Uterus (tissue), 4 donors: Measurements from ENCODE around the gene STAB2. TPM values are rescaled to one million over a fixed set of nuclear protein-coding genes. Genes with fewer than 3 reads are reported as not detected.

Experiments
- DNase-seq, 2 donors: peaks; one replicate each; pipeline ENCODE4 v3.0.0-alpha.2; 2019 to 2020
- H3K27ac ChIP-seq, 2 donors: fragments of 200-600 bp; sonication (generic); 1 replicate in 1 of 2; 2 replicates in 1 of 2; pipeline ENCODE4 v1.5.1; 2016 to 2018
- H3K27me3 ChIP-seq, 2 donors: fragments of 200-600 bp; sonication (generic); one replicate each; pipeline ENCODE4 v1.5.1; 2018 to 2019; ENCODE audit warnings: control low read depth in 1 of 2
- H3K36me3 ChIP-seq, 2 donors: fragments of 200-600 bp; sonication (generic); one replicate each; pipeline ENCODE4 v1.5.1; 2019; ENCODE audit warnings: control low read depth in 1 of 2
- H3K4me1 ChIP-seq, 2 donors: fragments of 200-600 bp; sonication (generic); one replicate each; pipeline ENCODE4 v1.5.1; 2018 to 2019; ENCODE audit warnings: control low read depth in 1 of 2
- H3K4me3 ChIP-seq, 2 donors: fragments of 200-600 bp; sonication (generic); 1 replicate in 1 of 2; 2 replicates in 1 of 2; pipeline ENCODE4 v1.5.1; 2018 to 2019; ENCODE audit warnings: mild to moderate bottlenecking in 1 of 2
- H3K9me3 ChIP-seq, 2 donors: fragments of 200-600 bp; sonication (generic); one replicate each; pipeline ENCODE4 v1.5.1; 2019; ENCODE audit warnings: control low read depth in 1 of 2
- CTCF ChIP-seq, 4 experiments: fragments of 200-600 bp in 2 of 4; fragments of 450-650 bp in 2 of 4; sonication (generic) in 2 of 4; IDR thresholded peaks; one replicate each; pipeline ENCODE4 v1.5.1; 2016 to 2019; ENCODE audit warnings: antibody characterized with exemption in 4 of 4, mild to moderate bottlenecking in 2 of 4, moderate library complexity in 1 of 4
- POLR2A ChIP-seq, 2 donors: fragments of 450-650 bp; IDR thresholded peaks; one replicate each; pipeline ENCODE4 v1.6.1; 2016; ENCODE audit warnings: antibody characterized with exemption in 2 of 2, mild to moderate bottlenecking in 1 of 2, moderate library complexity in 1 of 2
- intact Hi-C: fragments of 100-400 bp; cut with DNase I; formaldehyde crosslinking; loops from one replicate; pipeline ENCODE4 v1.15.1; 2023; ENCODE audit warnings: low total_unique reads
- total RNA-seq, 4 donors: library from RNA; depleted of rRNA in 3 of 4; stranded (reverse); fragments of >200 nt in 3 of 4; gene quantifications; one replicate each; pipeline versions ENCODE4 v1.1.0 to v1.2.4, GENCODE V29; 2014 to 2023
- donor health status: DM: yes; HTN: yes; CAD: no.

The STAB2 gene
- total RNA-seq, 4 donors from 2014 or later: 0.21 to 19.4 (median 2.6) TPM; not detected in 1

- Histone ChIP-seq H3K27ac (no peak overlapping the region), H3K4me1 (no peaks in the 10 kb centered on the region), H3K4me3 (no peak overlapping the region), H3K27me3 (no peaks in the 10 kb centered on the region), H3K36me3 (no peaks in the 10 kb centered on the region), H3K9me3 (no peaks in the 10 kb centered on the region)
- no peak for TF ChIP-seq POLR2A (IDR thresholded peaks at IDR 0.05)
- TF ChIP-seq CTCF (IDR thresholded peaks at IDR 0.05): no peak
- intact Hi-C loops: no loop called here
- DNase-seq: no peak
These were observed 86.4 kb downstream of the STAB2 start for GRCh38 chr12:103673487-103673886.

DNA sequence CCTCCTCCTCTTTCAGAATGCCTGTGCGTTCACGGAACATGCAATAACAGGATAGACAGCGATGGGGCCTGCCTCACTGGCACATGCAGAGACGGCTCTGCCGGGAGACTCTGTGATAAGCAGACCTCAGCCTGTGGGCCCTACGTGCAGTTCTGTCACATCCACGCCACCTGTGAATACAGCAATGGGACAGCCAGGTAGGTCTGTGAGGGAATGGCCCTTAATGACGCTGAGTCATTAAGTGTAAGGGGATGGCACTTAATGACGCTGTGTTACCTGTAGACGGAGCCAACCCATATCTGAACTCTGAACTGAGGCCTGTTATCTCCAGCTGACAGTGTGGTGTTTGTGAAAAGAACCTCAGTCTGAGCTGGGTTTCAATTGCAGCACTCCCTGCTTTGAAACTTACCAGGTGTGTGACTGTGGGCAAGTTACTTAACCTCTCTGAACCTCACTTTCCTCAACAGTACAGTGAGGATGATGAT, 86.9 kb downstream of the STAB2 start:
- no peaks in the 10 kb centered on the region for H3K9me3 ChIP-seq
- no peak for TF ChIP-seq POLR2A (IDR thresholded peaks at IDR 0.05)
- TF ChIP-seq CTCF (IDR thresholded peaks at IDR 0.05): no peak
- H3K27ac ChIP-seq: no peak overlapping the region
- no peak overlapping the region for H3K4me3 ChIP-seq
- no peaks in the 10 kb centered on the region for H3K4me1 ChIP-seq
- H3K36me3 ChIP-seq: no peaks in the 10 kb centered on the region
- DNase-seq: no peak
- no peaks in the 10 kb centered on the region for H3K27me3 ChIP-seq
- intact Hi-C loops: no loop called here

DNA sequence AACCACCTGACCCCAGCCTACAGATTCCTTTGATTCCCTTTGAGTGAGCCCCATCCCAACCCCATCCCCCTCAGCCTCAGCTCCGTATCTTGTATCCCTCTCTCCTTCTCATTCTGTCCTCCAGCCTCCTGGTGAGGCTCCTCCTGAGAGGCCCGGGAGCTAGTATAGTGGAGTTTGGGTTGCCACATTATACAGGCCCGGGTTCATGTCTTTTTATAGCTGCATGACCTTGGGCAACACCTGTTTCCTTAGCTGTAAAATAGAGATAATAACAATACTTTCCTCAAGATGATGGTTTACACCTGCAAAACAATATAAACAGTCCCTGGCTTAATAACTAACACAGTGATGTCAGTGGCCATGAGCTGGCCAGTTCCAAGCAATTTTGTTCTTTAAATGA, 89.8 kb downstream of the STAB2 start:
- Histone ChIP-seq H3K27me3 (no peaks in the 10 kb centered on the region), H3K4me1 (no peaks in the 10 kb centered on the region), H3K4me3 (no peak overlapping the region), H3K27ac (no peak overlapping the region), H3K9me3 (no peaks in the 10 kb centered on the region), H3K36me3 (no peaks in the 10 kb centered on the region)
- intact Hi-C loops: no loop called here
- DNase-seq: no peak
- TF ChIP-seq POLR2A (IDR thresholded peaks at IDR 0.05) (no peak), CTCF (IDR thresholded peaks at IDR 0.05) (no peak)

DNA sequence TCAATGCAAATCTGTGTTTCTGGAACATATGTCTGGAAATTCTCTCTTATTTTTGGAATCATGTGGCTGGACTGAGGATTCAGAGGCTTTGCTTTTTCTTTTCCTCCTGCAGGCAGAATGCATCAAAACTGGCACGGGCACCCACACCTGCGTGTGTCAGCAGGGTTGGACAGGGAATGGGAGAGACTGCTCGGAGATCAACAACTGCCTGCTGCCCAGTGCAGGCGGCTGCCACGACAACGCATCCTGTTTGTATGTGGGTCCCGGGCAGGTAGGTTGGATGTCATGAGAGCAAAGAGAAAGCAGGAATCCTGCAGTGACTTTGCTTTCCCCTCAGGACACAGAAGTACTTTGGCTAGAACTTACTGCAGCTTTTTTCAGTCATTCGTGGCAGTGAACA, 90.3 kb downstream of the STAB2 start:
- Histone ChIP-seq H3K9me3 (no peaks in the 10 kb centered on the region), H3K27ac (no peak overlapping the region), H3K36me3 (no peaks in the 10 kb centered on the region), H3K27me3 (no peaks in the 10 kb centered on the region), H3K4me1 (no peaks in the 10 kb centered on the region), H3K4me3 (no peak overlapping the region)
- intact Hi-C loops: no loop called here
- no peak for TF ChIP-seq POLR2A (IDR thresholded peaks at IDR 0.05)
- TF ChIP-seq CTCF (IDR thresholded peaks at IDR 0.05): no peak
- no peak for DNase-seq

DNA sequence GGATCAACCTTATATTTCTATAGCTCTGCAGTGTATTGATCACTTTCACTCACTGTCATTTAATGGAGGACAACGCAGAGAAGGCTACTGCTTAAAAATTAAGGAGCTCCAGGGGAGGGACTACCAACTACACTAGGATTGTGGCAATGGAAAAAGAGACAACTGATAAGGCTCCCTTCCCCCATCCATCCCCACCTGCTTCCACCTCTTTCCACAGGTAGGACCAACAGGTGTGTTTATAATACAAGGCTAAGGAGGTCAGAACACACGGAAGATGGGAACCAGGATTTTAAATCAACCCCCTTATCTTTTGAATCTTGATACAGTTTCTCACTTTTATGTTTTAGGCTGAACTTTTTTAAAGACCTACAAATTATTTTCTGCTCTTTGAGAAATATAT, 90.8 kb downstream of the STAB2 start:
- no peak overlapping the region for H3K27ac ChIP-seq
- H3K9me3 ChIP-seq: no peaks in the 10 kb centered on the region
- intact Hi-C loops: no loop called here
- H3K36me3 ChIP-seq: no peaks in the 10 kb centered on the region
- TF ChIP-seq POLR2A (IDR thresholded peaks at IDR 0.05) (no peak), CTCF (IDR thresholded peaks at IDR 0.05) (no peak)
- DNase-seq: no peak
- H3K4me1 ChIP-seq: no peaks in the 10 kb centered on the region
- H3K27me3 ChIP-seq: no peaks in the 10 kb centered on the region
- no peak overlapping the region for H3K4me3 ChIP-seq
